Activated effector memory CD4-positive, alpha-beta T cell treated with anti-CD3 and anti-CD28 coated beads, Interleukin-2, amount 50 U/mL, for 16 hours (primary cell): Measurements from ENCODE around the gene GALNT11.

Source experiments
- DNase-seq: peaks from one replicate; pipeline ENCODE4 v3.0.0-alpha.2; 2020

The GALNT11 gene

DNA sequence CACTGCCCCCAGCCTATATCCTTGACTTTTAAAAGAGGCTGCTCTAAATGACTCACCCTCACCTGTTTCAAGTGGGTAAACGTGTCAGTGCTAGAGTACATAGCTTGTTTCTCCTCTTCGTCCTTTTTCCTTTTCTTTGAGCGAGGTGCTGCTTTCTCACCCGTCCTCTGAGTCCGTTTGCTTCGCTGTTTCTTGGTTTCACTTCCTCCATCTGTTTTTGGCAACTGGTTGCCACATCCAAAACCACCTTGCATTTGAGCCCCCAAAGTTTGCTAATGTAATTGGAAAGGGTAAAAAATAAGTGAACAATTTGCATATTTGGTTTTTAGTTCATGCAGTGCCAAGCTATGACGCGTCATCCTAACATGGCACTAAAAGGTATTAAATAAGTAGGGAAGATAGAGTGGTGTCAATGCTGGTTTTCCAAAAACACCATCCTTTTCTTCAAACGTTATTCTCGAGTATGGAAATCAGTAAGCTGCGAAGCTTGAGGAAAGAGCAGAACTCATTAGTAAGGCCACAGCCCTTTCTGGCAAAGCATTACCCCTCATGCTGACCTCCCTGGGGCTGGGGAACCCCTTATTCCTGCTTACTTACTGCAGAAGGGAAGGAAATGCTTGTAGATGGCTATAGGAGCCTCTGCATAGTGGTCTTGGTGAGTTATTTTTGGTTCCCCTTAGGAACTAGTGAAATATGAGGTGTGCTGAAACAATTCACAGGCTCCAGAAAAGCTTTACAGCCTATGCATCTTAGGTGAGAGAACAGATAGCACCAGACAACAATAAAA lies 133.5 kb downstream of the GALNT11 start:
- no peak for DNase-seq

- no peak for DNase-seq
Observed at GRCh38 chr7:152161171-152161570, 135.7 kb downstream of the GALNT11 start.

DNA sequence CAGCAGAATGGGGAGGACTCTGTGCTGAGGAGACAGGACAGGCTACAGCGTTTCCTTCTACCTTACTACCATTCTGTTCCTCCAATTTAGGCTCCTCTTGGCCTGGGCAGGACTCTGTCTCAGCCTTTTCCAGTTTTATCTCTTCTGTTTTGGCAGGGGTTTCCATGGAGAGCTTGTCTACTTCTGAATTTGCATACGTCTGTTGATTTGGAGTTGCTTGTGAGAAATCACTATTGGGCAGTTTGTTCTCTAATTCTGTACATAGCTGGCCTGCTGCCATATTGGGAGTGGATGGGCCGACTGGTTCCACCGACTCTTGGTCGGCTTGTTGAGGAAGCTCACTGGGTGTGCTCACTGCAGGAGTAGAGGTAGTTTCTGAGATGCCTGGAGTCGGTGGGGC lies 136.8 kb downstream of the GALNT11 start:
- no peak for DNase-seq
